ENCODE data around the gene VWCE.
"Not testable (repeated sequence)": the region's sequence is repeated elsewhere in the genome, so short reads cannot be mapped to it uniquely, and the experiment has no call there.

VWCE gene

DNA sequence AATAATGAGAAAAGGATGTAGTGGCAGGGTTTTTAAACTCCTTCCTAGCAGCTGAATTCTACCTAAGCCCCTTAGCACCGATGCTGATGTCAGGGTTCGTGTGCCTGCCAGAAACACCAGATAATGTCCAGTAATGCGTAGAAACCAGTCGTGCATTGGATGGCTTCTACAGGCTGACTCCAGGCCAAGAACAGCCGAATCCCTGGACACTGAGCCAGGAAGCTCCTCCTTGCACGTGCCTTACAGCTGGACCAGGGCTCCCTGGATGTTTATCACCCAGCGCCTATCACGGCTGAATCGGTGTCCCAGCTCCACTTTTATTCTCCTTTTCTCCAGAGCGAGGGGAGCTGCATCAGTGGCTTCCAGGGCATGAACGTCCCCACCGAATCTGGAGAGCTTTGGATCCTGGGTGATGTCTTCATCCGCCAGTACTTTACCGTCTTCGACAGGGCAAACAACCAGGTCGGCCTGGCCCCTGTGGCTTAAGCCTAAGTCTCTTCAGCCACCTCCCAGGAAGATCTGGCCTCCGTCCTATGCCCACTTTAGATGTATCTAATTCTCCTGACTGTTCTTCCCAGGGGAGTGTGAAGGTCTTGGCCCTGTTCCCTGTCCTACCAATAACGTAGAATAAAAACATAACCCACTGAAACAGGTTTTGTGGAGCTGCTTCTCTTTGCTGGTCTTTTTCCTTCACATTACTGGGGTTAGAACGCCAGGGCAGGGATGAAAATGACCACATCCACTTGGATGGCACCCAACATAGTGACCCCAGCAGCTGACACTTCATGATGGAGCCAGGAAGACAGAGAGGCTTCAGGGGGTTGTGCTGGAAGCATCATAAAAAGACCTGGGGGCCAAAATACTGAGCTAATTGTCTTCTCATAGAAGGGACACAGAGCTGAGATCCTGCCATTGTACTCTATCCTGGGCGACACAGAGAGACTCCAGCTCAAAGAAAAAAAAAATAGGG is 44.0 kb downstream of the VWCE start:
- DNase-seq, result not testable (repeated sequence)

DNA sequence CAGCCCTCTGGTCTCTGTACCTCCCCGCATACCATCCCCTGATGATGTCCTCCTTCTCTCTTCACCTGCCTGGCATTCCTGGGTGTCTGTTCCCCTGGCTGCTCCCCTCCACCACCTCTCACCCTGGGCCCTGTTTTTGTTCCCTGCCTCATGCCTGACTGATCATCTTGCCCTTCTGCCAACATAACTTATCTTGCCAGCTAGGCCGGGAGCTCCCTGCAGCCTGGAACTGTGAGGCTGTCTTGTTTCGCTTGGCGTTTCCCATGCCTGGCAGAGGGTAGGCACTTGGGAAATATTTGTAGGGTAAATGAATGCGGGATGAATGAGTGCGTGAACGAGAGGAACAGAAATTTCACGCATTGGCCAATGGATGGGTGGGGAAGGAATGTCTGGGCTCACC is 45.9 kb downstream of the VWCE start:
- DNase-seq, result not testable (repeated sequence)

DNA sequence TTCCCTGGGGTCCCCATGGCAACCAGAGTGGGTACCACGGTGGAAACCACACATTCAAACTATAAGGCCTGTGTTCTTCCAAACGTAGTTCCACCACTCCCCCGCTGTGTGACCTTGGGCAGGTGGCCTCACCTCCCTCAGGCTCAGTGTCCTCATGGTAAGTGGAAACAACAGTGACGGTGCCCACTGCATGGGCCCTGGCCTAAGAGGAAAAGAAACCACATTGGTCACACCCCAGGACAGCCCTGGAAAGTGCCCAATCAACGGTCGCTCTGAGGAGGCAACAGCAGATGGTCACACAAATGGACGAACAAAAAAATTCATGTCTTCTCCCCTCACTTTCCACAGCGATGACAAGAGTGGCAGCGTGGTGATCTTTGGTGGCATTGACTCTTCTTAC is 47.0 kb downstream of the VWCE start:
- DNase-seq, result not testable (repeated sequence)

DNA sequence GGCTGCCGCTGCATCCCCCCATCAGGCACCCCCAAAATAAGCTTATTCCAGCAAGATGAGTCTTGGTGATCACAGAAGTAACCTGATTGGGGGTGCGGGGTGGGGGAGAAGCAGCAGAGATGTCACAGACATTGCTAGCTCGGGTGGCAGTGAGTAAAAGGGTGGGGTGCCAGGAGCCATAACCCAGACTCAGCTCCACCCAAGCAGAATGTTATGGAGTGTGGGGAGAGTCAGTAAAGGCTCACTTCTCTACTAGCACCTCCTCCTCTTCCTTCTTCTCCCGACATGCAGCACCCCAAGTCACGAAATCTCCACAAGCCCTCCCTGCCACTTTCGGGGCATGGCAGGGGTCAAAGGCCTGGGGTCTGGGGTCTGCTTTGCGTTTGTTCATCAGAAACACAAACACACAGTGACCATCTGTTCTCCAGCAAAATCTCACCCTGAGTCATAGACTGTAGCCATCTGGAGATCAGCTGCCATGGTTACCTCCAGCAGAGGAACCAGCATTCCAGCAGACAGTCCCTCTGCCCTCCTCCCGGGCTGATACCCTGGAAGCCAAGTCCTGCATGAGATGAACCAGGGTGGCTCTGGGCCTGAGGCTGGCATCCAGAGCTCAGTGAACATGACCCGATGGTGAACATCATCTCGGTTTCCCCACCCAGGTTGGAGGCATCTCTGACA is 49.7 kb downstream of the VWCE start:
- DNase-seq, result not testable (repeated sequence)

DNA sequence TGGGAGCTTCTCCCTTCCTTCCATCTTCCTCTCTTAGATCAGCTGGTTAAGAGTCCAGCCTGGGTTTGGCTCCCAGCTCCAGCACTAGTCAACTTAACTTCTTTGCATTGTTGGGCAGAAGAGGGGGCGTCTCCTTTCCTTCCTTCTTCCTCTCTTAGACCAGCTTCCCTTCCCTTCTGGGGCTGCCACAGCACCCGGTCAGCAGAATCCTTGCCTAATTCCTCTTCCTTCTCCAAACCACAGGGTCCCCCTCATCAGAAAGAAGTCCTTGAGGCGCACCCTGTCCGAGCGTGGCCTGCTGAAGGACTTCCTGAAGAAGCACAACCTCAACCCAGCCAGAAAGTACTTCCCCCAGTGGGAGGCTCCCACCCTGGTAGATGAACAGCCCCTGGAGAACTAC is 53.6 kb downstream of the VWCE start:
- DNase-seq, result not testable (repeated sequence)

DNA sequence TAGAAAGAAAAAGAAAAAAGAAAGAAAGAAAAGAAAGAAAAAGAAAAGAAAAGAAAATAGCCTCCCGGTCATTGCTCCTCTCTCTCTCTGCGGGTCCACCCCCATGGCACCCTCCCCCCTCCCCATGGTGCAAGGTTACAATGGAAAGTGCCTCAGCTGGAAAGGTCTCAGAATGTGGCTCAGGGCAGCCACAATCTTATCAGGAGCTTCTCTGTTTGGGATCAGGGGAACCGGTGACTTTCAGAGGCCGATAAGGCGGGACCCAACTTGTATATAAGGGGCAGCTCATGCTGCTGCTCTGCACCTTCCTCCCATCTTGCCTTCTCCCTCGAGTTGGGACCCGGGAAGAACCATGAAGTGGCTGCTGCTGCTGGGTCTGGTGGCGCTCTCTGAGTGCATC is 54.2 kb downstream of the VWCE start, which contains the start of gene PGA5:
Gene PGA5 (plus strand): TSS at position 301 of the 400 bp plus-strand sequence. CDS start 52 bp downstream, at position 353.
- not testable (repeated sequence) for DNase-seq

DNA sequence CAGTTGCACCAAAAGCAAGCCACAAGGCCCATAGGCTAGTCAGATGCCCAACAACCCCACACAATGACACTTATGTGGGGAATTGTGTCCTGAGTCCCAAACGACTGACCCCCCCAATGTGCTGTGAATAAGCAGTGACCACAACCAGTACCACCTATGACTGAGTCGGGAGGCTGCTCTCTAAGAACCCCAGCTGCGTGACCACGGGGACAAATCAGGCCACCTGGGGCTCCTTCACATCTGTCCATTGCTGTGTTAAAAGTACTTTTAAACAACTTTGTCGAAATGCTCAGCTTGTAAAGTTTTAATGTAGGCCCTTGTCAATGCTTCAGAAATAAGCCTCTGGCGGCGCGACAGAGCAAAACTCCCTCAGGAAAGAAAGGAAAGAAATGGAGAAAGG is 54.8 kb downstream of the VWCE start:
- not testable (repeated sequence) for DNase-seq

DNA sequence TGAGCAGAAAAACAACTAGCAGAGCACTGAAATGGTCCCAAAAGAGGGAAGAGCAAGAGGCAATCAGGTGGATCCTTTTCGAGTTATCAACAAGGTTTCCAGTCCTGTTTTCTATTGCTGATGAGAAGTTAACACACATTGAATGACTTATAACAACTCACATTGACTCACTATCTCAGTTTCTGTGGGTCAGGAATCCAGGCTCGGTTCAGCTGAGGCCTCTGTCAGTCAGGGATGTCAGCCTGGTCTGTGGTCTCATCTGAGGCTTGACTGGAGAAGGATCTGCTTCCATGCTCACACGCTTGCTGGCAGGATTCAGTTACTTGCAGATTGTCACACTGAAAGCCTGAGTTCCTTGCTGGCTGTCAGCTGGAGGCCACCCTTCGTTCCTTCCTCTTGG is 58.0 kb downstream of the VWCE start:
- not testable (repeated sequence) for DNase-seq

DNA sequence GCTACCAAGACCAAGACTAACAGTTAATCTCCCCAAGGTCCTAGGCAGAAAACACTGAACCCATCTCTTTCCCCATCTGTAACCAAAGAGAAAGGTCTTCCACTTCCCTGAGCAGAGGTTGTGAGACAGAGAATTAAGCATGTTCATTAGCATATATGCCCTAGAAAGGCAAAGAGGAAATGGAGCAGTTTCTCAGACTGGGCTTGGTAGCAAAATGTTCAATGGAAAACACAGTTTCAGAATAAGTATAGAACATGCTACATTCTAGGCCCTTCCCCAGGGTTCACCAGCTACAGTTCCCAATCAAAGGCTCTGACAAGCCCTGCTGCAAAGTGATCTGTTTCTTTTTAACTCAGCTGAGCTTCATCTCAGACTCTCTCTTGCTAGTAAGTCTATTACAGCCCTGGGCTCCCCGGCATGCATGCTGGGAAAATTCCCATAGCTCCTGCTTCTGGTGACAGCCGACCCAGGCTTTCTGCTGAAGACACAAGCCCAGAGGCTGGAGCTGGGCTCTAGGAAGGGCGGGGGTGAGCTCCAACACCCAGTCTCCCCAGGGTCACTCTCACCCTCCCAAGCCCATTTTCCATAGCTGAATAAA is 62.5 kb downstream of the VWCE start:
- DNase-seq, result not testable (repeated sequence)

DNA sequence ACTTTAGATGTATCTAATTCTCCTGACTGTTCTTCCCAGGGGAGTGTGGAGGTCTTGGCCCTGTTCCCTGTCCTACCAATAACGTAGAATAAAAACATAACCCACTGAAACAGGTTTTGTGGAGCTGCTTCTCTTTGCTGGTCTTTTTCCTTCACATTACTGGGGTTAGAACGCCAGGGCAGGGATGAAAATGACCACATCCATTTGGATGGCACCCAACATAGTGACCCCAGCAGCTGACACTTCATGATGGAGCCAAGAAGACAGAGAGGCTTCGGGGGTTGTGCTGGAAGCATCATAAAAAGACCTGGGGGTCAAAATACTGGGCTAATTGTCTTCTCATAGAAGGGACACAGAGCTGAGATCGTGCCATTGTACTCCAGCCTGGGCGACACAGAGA is 63.5 kb downstream of the VWCE start:
- not testable (repeated sequence) for DNase-seq

DNA sequence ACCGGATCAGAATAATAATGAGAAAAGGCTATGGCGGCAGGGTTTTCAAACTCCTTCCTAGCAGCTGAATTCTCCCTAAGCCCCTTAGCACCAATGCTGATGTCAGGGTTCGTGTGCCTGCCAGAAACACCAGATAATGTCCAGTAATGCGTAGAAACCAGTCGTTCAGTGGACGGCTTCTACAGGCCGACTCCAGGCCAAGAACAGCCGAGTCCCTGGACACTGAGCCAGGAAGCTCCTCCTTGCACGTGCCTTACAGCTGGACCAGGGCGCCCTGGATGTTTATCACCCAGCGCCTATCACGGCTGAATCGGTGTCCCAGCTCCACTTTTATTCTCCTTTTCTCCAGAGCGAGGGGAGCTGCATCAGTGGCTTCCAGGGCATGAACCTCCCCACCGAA is 64.1 kb downstream of the VWCE start:
- not testable (repeated sequence) for DNase-seq

DNA sequence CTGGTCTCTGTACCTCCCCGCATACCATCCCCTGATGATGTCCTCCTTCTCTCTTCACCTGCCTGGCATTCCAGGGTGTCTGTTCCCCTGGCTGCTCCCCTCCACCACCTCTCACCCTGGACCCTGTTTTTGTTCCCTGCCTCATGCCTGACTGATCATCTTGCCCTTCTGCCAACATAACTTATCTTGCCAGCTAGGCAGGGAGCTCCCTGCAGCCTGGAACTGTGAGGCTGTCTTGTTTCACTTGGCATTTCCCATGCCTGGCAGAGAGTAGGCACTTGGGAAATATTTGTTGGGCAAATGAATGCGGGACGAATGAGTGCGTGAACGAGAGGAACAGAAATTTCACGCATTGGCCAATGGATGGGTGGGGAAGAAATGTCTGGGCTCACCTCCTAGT is 65.7 kb downstream of the VWCE start:
- not testable (repeated sequence) for DNase-seq

DNA sequence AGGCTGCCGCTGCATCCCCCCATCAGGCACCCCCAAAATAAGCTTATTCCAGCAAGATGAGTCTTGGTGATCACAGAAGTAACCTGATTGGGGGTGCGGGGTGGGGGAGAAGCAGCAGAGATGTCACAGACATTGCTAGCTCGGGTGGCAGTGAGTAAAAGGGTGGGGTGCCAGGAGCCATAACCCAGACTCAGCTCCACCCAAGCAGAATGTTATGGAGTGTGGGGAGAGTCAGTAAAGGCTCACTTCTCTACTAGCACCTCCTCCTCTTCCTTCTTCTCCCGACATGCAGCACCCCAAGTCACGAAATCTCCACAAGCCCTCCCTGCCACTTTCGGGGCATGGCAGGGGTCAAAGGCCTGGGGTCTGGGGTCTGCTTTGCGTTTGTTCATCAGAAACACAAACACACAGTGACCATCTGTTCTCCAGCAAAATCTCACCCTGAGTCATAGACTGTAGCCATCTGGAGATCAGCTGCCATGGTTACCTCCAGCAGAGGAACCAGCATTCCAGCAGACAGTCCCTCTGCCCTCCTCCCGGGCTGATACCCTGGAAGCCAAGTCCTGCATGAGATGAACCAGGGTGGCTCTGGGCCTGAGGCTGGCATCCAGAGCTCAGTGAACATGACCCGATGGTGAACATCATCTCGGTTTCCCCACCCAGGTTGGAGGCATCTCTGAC is 68.5 kb downstream of the VWCE start:
- not testable (repeated sequence) for DNase-seq

DNA sequence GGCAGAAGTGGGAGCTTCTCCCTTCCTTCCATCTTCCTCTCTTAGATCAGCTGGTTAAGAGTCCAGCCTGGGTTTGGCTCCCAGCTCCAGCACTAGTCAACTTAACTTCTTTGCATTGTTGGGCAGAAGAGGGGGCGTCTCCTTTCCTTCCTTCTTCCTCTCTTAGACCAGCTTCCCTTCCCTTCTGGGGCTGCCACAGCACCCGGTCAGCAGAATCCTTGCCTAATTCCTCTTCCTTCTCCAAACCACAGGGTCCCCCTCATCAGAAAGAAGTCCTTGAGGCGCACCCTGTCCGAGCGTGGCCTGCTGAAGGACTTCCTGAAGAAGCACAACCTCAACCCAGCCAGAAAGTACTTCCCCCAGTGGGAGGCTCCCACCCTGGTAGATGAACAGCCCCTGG is 72.4 kb downstream of the VWCE start:
- not testable (repeated sequence) for DNase-seq

DNA sequence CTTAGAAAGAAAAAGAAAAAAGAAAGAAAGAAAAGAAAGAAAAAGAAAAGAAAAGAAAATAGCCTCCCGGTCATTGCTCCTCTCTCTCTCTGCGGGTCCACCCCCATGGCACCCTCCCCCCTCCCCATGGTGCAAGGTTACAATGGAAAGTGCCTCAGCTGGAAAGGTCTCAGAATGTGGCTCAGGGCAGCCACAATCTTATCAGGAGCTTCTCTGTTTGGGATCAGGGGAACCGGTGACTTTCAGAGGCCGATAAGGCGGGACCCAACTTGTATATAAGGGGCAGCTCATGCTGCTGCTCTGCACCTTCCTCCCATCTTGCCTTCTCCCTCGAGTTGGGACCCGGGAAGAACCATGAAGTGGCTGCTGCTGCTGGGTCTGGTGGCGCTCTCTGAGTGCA is 73.1 kb downstream of the VWCE start, which contains the start of gene PGA4:
Gene PGA4 (plus strand): TSS at position 301 of the 400 bp plus-strand sequence. CDS start 54 bp downstream, at position 355.
- not testable (repeated sequence) for DNase-seq

DNA sequence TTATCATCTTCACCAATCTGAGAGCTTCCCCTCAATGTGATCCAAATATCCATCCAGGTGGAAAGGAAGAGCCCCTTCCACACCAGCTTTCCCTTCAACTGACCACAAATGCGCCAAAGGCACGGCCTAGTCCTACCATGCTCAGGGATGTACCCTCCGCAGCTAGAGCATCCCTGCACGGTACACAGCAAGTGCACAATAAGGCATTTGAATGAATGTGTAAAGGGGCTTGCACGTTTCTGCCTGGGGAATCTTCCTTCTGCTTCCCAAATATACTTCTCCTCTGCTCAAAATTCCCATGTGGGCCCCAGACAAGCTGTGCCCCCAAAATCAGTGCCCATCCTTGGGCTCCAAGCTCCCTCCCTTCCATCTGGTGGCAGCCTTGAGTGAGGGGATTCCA is 76.1 kb downstream of the VWCE start:
- DNase-seq, result not testable (repeated sequence)

DNA sequence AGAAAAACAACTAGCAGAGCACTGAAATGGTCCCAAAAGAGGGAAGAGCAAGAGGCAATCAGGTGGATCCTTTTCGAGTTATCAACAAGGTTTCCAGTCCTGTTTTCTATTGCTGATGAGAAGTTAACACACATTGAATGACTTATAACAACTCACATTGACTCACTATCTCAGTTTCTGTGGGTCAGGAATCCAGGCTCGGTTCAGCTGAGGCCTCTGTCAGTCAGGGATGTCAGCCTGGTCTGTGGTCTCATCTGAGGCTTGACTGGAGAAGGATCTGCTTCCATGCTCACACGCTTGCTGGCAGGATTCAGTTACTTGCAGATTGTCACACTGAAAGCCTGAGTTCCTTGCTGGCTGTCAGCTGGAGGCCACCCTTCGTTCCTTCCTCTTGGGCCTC is 76.8 kb downstream of the VWCE start:
- DNase-seq, result not testable (repeated sequence)

DNA sequence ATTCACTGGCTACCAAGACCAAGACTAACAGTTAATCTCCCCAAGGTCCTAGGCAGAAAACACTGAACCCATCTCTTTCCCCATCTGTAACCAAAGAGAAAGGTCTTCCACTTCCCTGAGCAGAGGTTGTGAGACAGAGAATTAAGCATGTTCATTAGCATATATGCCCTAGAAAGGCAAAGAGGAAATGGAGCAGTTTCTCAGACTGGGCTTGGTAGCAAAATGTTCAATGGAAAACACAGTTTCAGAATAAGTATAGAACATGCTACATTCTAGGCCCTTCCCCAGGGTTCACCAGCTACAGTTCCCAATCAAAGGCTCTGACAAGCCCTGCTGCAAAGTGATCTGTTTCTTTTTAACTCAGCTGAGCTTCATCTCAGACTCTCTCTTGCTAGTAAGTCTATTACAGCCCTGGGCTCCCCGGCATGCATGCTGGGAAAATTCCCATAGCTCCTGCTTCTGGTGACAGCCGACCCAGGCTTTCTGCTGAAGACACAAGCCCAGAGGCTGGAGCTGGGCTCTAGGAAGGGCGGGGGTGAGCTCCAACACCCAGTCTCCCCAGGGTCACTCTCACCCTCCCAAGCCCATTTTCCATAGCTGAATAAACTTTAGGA is 81.3 kb downstream of the VWCE start:
- DNase-seq, result not testable (repeated sequence)

DNA sequence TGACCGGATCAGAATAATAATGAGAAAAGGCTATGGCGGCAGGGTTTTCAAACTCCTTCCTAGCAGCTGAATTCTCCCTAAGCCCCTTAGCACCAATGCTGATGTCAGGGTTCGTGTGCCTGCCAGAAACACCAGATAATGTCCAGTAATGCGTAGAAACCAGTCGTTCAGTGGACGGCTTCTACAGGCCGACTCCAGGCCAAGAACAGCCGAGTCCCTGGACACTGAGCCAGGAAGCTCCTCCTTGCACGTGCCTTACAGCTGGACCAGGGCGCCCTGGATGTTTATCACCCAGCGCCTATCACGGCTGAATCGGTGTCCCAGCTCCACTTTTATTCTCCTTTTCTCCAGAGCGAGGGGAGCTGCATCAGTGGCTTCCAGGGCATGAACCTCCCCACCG is 82.9 kb downstream of the VWCE start:
- not testable (repeated sequence) for DNase-seq

DNA sequence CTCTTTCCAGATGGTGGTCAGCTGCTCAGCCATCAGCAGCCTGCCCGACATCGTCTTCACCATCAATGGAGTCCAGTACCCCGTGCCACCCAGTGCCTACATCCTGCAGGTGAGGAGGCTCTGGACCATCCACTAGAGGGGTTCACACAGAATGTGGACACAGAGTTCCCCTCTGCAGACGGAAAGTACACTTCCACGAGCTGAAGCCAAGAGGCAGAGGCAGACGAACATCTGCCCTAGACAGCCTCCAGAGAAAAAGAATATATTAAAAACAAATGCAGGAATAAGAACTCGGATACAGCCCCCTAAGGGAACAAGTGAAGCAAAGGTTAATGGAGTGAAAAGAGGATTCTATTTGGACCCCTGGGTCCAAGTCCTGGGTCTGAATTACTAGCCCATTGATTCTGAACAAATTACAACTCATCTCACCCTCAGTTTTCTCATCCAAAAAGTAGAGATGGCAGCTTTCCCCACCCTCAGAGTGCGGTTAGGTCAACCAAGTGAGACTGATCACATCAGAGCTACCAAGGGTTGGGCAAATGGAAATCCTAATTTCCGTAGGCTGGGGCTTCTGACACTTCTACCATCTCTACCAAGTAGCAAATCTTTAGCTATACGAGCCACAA is 83.7 kb downstream of the VWCE start:
- DNase-seq, result not testable (repeated sequence)

DNA sequence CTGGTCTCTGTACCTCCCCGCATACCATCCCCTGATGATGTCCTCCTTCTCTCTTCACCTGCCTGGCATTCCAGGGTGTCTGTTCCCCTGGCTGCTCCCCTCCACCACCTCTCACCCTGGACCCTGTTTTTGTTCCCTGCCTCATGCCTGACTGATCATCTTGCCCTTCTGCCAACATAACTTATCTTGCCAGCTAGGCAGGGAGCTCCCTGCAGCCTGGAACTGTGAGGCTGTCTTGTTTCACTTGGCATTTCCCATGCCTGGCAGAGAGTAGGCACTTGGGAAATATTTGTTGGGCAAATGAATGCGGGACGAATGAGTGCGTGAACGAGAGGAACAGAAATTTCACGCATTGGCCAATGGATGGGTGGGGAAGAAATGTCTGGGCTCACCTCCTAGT is 84.5 kb downstream of the VWCE start:
- DNase-seq, result not testable (repeated sequence)
